CD14-positive monocyte (primary cell): Measurements from ENCODE around the gene RIMBP2. TPM values are rescaled to one million over a fixed set of nuclear protein-coding genes. Genes with fewer than 3 reads are reported as not detected.

Experiments used
- DNase-seq, 3 donors: peaks; one replicate each; pipeline ENCODE4 v3.0.0-alpha.2; 2011 to 2022
- H2AFZ ChIP-seq: 2 replicates; pipeline ENCODE4 v1.6.0; 2012; ENCODE audit warnings: mild to moderate bottlenecking, low read depth, low read length, inconsistent platforms; ENCODE audit not compliant: insufficient read depth, poor library complexity, severe bottlenecking
- H3K27ac ChIP-seq, 2 donors: 1 replicate in 1 of 2; 2 replicates in 1 of 2; pipeline ENCODE4 v1.5.1; 2012 to 2013; ENCODE audit warnings: low read length in 2 of 2, control low read depth in 1 of 2, inconsistent platforms in 1 of 2, low read depth in 1 of 2, mild to moderate bottlenecking in 1 of 2
- H3K27me3 ChIP-seq, 2 donors: one replicate each; pipeline versions ENCODE4 v1.6.0 to v1.6.1; 2011 to 2013; ENCODE audit warnings: low read length in 2 of 2; ENCODE audit not compliant: control insufficient read depth in 2 of 2, insufficient read depth in 2 of 2
- H3K36me3 ChIP-seq, 2 donors: replicated peaks in 1 of 2; 1 replicate in 1 of 2; 2 replicates in 1 of 2; pipeline versions ENCODE4 v1.5.1 to v1.6.1; 2012 to 2013; ENCODE audit warnings: low read length in 2 of 2, control low read depth in 1 of 2, inconsistent platforms in 1 of 2, mild to moderate bottlenecking in 1 of 2; ENCODE audit not compliant: insufficient read depth in 2 of 2, control insufficient read depth in 1 of 2
- H3K4me1 ChIP-seq, 2 donors: 1 replicate in 1 of 2; 2 replicates in 1 of 2; pipeline versions ENCODE4 v1.5.1 to v1.6.1; 2012 to 2013; ENCODE audit warnings: low read length in 2 of 2, control low read depth in 1 of 2, inconsistent platforms in 1 of 2, mild to moderate bottlenecking in 1 of 2, moderate library complexity in 1 of 2; ENCODE audit not compliant: insufficient read depth in 2 of 2, control insufficient read depth in 1 of 2
- H3K4me2 ChIP-seq: replicated peaks from 2 replicates; pipeline ENCODE3; 2012; ENCODE audit warnings: low read length, moderate library complexity, mild to moderate bottlenecking; ENCODE audit not compliant: poor library complexity, severe bottlenecking; ENCODE audit errors: extremely low read depth
- H3K4me3 ChIP-seq, 3 experiments: fragments of 200-600 bp in 1 of 3; sonication (generic) in 1 of 3; replicated peaks in 1 of 3; 1 replicate in 2 of 3; 2 replicates in 1 of 3; pipeline ENCODE4 v1.5.1; 2011 to 2013; ENCODE audit warnings: low read length in 3 of 3, mild to moderate bottlenecking in 3 of 3, control low read depth in 2 of 3, low read depth in 2 of 3, inconsistent platforms in 1 of 3, moderate library complexity in 1 of 3
- H3K79me2 ChIP-seq: 2 replicates; pipeline ENCODE4 v1.6.0; 2012; ENCODE audit warnings: mild to moderate bottlenecking, control low read depth, inconsistent platforms, low read length, moderate library complexity; ENCODE audit not compliant: insufficient read depth
- H3K9ac ChIP-seq: 2 replicates; pipeline ENCODE4 v1.6.0; 2017; ENCODE audit warnings: low read length, mild to moderate bottlenecking; ENCODE audit not compliant: insufficient read depth, poor library complexity, severe bottlenecking
- H3K9me3 ChIP-seq, 2 donors: replicated peaks in 1 of 2; 1 replicate in 1 of 2; 2 replicates in 1 of 2; pipeline versions ENCODE4 v1.5.1 to v1.6.1; 2012 to 2013; ENCODE audit warnings: low read length in 2 of 2, control low read depth in 1 of 2; ENCODE audit not compliant: control insufficient read depth in 1 of 2, insufficient read depth in 1 of 2
- H4K20me1 ChIP-seq: 2 replicates; pipeline ENCODE4 v1.6.0; 2012; ENCODE audit warnings: mild to moderate bottlenecking, low read length, control low read depth, moderate library complexity; ENCODE audit not compliant: insufficient read depth
- H3K27ac Mint-ChIP-seq, 7 donors: one replicate each; pipeline ENCODE4 v1.8.0; 2020; ENCODE audit warnings: mild to moderate bottlenecking in 7 of 7, mixed read lengths in 7 of 7, moderate library complexity in 6 of 7, inconsistent platforms in 2 of 7
- H3K27me3 Mint-ChIP-seq, 3 donors: one replicate each; pipeline ENCODE4 v1.8.0; 2021 to 2022; ENCODE audit warnings: low read depth in 3 of 3, mild to moderate bottlenecking in 3 of 3, mixed read lengths in 3 of 3, moderate library complexity in 3 of 3, inconsistent platforms in 1 of 3
- H3K36me3 Mint-ChIP-seq, 2 donors: one replicate each; pipeline ENCODE4 v1.8.0; 2020; ENCODE audit warnings: mixed read lengths in 2 of 2, inconsistent platforms in 1 of 2, mild to moderate bottlenecking in 1 of 2
- H3K4me1 Mint-ChIP-seq: one replicate; pipeline ENCODE4 v1.8.0; 2020; ENCODE audit warnings: mild to moderate bottlenecking, mixed read lengths
- H3K4me3 Mint-ChIP-seq, 2 donors: one replicate each; pipeline ENCODE4 v1.8.0; 2020; ENCODE audit warnings: mild to moderate bottlenecking in 2 of 2, mixed read lengths in 2 of 2, moderate library complexity in 1 of 2
- H3K9me3 Mint-ChIP-seq, 7 donors: one replicate each; pipeline ENCODE4 v1.8.0; 2020 to 2022; ENCODE audit warnings: mixed read lengths in 7 of 7, mild to moderate bottlenecking in 6 of 7, moderate library complexity in 6 of 7, inconsistent platforms in 2 of 7
- CTCF ChIP-seq: fragments of 200-600 bp; IDR thresholded peaks from one replicate; pipeline ENCODE4 v1.8.0; 2022; ENCODE audit warnings: antibody characterized with exemption, mild to moderate bottlenecking
- WGBS: methylation state at CpG from one replicate; pipeline ENCODE4 v1.1.5; 2013; ENCODE audit warnings: missing lambda C conversion rate; ENCODE audit not compliant: insufficient coverage; 5-methylcytosine and 5-hydroxymethylcytosine counted together
- intact Hi-C, 2 donors: fragments of 100-400 bp; cut with micrococcal nuclease; formaldehyde crosslinking; loops; one replicate each; pipeline versions ENCODE4 v1.15.0 to v1.15.1; 2023
- polyA plus RNA-seq, 3 donors: library from polyadenylated mRNA; depleted of rRNA in 1 of 3; unstranded in 2 of 3; stranded (reverse) in 1 of 3; fragments of 300-500 nt in 2 of 3; fragments of >200 nt in 1 of 3; fragmentation: Illumina TruSeq in 2 of 3; gene quantifications; 1 replicate in 2 of 3; 2 replicates in 1 of 3; pipeline ENCODE4 v1.2.3, GENCODE V29; 2012 to 2021

Gene RIMBP2
- polyA plus RNA-seq, 3 donors: not detected

GRCh38 chr12:130354407-130354806 lies 361.7 kb downstream of the RIMBP2 start:
- peaks cover 5 to 8% (median 5%) of the 10 kb centered on the region in 3 donors for H3K27me3 Mint-ChIP-seq
- Histone ChIP-seq H4K20me1 (no peaks in the 10 kb centered on the region), H3K4me1 (no peaks in the 10 kb centered on the region), H3K9ac (no peak overlapping the region), H3K4me2 (no peak overlapping the region), H3K27ac (no peak overlapping the region), H3K79me2 (no peaks in the 10 kb centered on the region), H2AFZ (no peak overlapping the region), H3K9me3 (no peaks in the 10 kb centered on the region), H3K4me3 (no peak overlapping the region), H3K36me3 (no peaks in the 10 kb centered on the region), H3K27me3 (no peaks in the 10 kb centered on the region)
- peaks cover 0 to 1% (median 0%) of the 10 kb centered on the region in 7 donors for H3K9me3 Mint-ChIP-seq
- 70% methylated on average over 6 of the region's 7 CpGs for WGBS
- no peak for TF ChIP-seq CTCF
- H3K4me1 Mint-ChIP-seq: no peaks in the 10 kb centered on the region
- H3K4me3 Mint-ChIP-seq: no peak overlapping the region
- intact Hi-C loops: no loop called here
- H3K36me3 Mint-ChIP-seq: no peaks in the 10 kb centered on the region
- DNase-seq: no peak
- no peak overlapping the region for H3K27ac Mint-ChIP-seq

- Mint-ChIP-seq H3K36me3 (no peaks in the 10 kb centered on the region), H3K9me3 (no peaks in the 10 kb centered on the region), H3K4me1 (no peaks in the 10 kb centered on the region), H3K27me3 (peaks cover 3 to 8% (median 5%) of the 10 kb centered on the region in 3 donors), H3K27ac (no peak overlapping the region), H3K4me3 (no peak overlapping the region)
- Histone ChIP-seq H3K9me3 (no peaks in the 10 kb centered on the region), H3K27ac (no peak overlapping the region), H3K79me2 (no peaks in the 10 kb centered on the region), H3K4me3 (no peak overlapping the region), H3K4me1 (no peaks in the 10 kb centered on the region), H3K36me3 (no peaks in the 10 kb centered on the region), H2AFZ (no peak overlapping the region), H3K9ac (no peak overlapping the region), H3K4me2 (no peak overlapping the region), H3K27me3 (no peaks in the 10 kb centered on the region), H4K20me1 (no peaks in the 10 kb centered on the region)
- DNase-seq: no peak
- no peak for TF ChIP-seq CTCF
- intact Hi-C loops: no loop called here
Measured at GRCh38 chr12:130353081-130353480, 363.0 kb downstream of the RIMBP2 start.
